ENCODE results near the gene GNG4.

DNA sequence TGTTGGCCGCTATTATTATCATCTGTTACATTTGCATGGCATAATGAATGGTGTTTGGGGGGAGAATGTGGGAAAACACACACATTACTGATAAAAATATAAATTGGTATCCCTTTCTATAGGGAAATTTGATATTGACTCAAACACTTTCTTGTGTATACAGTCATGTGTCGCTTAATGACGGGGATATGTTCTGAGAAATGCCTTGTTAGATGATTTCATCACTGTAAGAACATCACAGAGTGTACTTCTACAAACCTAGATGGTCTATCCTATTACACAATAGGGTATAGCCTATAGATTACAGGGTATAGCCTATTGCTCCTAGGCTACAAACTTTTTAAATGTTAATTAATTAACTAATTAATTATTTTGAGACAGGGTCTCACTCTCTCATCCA, 78.1 kb downstream of the GNG4 start:
- TF ChIP-seq ZNF207 (IDR thresholded peaks at IDR 0.05; ENCODE audit: borderline replicate concordance), result no peak
- TF ChIP-seq TBL1XR1 (IDR thresholded peaks at IDR 0.05; ENCODE audit: low read depth, low read length), result no peak
- TF ChIP-seq CBX5 (IDR thresholded peaks at IDR 0.05; ENCODE audit: low read depth), result no peak
- no peak for TF ChIP-seq CHD2 (IDR thresholded peaks at IDR 0.05; ENCODE audit: borderline replicate concordance, low read depth, low read length)
- no peak for TF ChIP-seq KDM1A (IDR thresholded peaks at IDR 0.05; ENCODE audit: borderline replicate concordance)
- TF ChIP-seq POLR2A (IDR thresholded peaks at IDR 0.05; ENCODE audit: low read depth, low read length), result no peak
- TF ChIP-seq, protein P1, sequence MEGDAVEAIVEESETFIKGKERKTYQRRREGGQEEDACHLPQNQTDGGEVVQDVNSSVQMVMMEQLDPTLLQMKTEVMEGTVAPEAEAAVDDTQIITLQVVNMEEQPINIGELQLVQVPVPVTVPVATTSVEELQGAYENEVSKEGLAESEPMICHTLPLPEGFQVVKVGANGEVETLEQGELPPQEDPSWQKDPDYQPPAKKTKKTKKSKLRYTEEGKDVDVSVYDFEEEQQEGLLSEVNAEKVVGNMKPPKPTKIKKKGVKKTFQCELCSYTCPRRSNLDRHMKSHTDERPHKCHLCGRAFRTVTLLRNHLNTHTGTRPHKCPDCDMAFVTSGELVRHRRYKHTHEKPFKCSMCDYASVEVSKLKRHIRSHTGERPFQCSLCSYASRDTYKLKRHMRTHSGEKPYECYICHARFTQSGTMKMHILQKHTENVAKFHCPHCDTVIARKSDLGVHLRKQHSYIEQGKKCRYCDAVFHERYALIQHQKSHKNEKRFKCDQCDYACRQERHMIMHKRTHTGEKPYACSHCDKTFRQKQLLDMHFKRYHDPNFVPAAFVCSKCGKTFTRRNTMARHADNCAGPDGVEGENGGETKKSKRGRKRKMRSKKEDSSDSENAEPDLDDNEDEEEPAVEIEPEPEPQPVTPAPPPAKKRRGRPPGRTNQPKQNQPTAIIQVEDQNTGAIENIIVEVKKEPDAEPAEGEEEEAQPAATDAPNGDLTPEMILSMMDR (IDR thresholded peaks at IDR 0.05 in 2 of 3, conservative IDR thresholded peaks at IDR 0.05 in 1 of 3; ENCODE audit: control insufficient read depth in 2 of 3, extremely low read depth in 1 of 3, insufficient read depth in 1 of 3, low read depth in 3 of 3, low read length in 3 of 3), result no peak
- TF ChIP-seq POLR2AphosphoS2 (IDR thresholded peaks at IDR 0.05; ENCODE audit: low read depth, low read length), result no peak
- no peak for TF ChIP-seq RELA (IDR thresholded peaks at IDR 0.05; ENCODE audit: borderline replicate concordance, partially characterized antibody)
